Type B pancreatic cell (in vitro differentiated cells): ENCODE measurements around the gene SPSB4. TPM values are rescaled to one million over a fixed set of nuclear protein-coding genes. Genes with fewer than 3 reads are reported as not detected.

Source experiments
- DNase-seq: peaks from one replicate; pipeline ENCODE4 v3.0.0; 2021; ENCODE audit warnings: mixed read lengths; ENCODE audit not compliant: unreplicated experiment; ENCODE audit errors: extremely low spot score
- H3K27ac Mint-ChIP-seq: 2 replicates; pipeline ENCODE4 v1.8.0; 2021; ENCODE audit warnings: mild to moderate bottlenecking, mixed read lengths
- H3K27me3 Mint-ChIP-seq: 2 replicates; pipeline ENCODE4 v1.8.0; 2021; ENCODE audit warnings: mixed read lengths
- H3K36me3 Mint-ChIP-seq: 2 replicates; pipeline ENCODE4 v1.8.0; 2021; ENCODE audit warnings: mixed read lengths
- H3K4me1 Mint-ChIP-seq: one replicate; pipeline ENCODE4 v1.8.0; 2021; ENCODE audit warnings: mixed read lengths; ENCODE audit not compliant: unreplicated experiment
- H3K4me3 Mint-ChIP-seq: 2 replicates; pipeline ENCODE4 v1.8.0; 2021; ENCODE audit warnings: mild to moderate bottlenecking, mixed read lengths
- H3K9me3 Mint-ChIP-seq: 2 replicates; pipeline ENCODE4 v1.8.0; 2021; ENCODE audit warnings: mixed read lengths
- CTCF ChIP-seq: fragments of 200-600 bp; sonication (generic); conservative IDR thresholded peaks from 2 replicates; pipeline ENCODE4 v1.5.0; 2021; ENCODE audit warnings: antibody characterized with exemption, mild to moderate bottlenecking
- total RNA-seq: library from RNA; stranded (reverse); gene quantifications from 2 replicates; pipeline ENCODE4 v1.2.1, GENCODE V29; 2021; ENCODE audit warnings: low replicate concordance

Gene SPSB4
- total RNA-seq, 1 donor from 2014 or later, result 23.8 TPM

DNA sequence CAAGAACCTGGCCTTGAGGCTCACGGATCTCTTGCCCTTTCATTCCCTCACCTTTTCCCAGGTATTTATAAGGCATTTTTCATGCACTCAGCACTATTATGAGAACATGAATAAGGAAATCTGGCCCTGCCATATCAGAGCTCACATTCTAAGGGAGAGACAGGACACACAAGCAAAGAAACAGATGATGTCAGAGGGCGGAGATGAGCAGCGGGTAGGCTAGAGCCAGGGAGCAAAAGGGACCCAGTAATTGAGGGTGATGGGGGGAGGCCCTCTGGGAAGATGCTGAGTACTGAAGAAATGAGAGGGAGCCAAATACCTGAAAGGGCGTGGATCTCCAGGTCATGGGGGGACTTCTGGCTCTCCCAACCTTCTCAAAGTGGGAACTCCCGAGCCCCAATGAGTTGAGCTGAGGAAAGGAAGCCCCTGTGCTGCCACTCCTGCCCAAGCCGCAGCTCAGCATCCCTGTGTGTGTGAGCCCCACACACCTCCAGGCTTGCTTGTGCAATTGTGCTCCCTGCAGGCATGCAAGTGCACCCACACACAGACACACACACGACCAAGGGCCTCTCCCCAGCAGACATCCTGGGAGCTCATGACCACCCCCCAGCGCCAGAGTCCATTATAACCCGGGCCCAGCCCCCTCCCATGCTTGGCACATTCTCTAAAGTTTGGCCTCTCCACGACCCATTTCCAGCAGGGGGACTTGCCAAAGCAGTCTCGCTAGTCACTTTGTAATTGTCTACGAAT is 99.1 kb downstream of the SPSB4 start:
- Mint-ChIP-seq H3K36me3 (no peaks in the 10 kb centered on the region), H3K4me1 (peaks cover 5% of the 10 kb centered on the region), H3K27me3 (no peaks in the 10 kb centered on the region), H3K9me3 (no peaks in the 10 kb centered on the region), H3K27ac (no peak overlapping the region), H3K4me3 (no peak overlapping the region)
- TF ChIP-seq CTCF, result no peak
- DNase-seq, result no peak

GRCh38 chr3:141150931-141151330 is 99.8 kb downstream of the SPSB4 start:
- Mint-ChIP-seq H3K36me3 (no peaks in the 10 kb centered on the region), H3K27ac (no peak overlapping the region), H3K4me1 (peaks cover 5% of the 10 kb centered on the region), H3K4me3 (no peak overlapping the region), H3K27me3 (no peaks in the 10 kb centered on the region), H3K9me3 (no peaks in the 10 kb centered on the region)
- no peak for TF ChIP-seq CTCF
- no peak for DNase-seq

DNA sequence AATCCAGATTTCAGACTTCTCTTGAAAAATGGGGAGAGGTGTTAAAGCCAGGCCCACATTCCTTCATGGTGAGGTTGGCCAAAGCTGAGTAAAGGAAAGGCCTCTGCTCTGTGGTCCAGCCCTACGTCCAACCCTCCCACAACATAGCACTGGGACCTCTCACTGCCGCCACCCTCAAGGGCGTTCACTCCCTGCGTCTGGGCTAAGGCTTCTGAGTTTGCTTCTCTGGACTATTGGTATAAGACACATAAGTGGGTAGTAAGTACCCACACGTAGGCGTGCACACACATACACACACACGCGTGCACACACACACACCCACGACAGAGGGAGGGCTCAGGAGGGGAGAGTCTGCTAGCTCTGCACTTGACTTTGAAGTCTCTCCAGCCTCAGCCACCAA is 100.3 kb downstream of the SPSB4 start:
- TF ChIP-seq CTCF, result no peak
- H3K27me3 Mint-ChIP-seq, result no peaks in the 10 kb centered on the region
- H3K9me3 Mint-ChIP-seq, result no peaks in the 10 kb centered on the region
- DNase-seq, result no peak
- no peaks in the 10 kb centered on the region for H3K36me3 Mint-ChIP-seq
- H3K27ac Mint-ChIP-seq, result no peak overlapping the region
- H3K4me3 Mint-ChIP-seq, result no peak overlapping the region
- H3K4me1 Mint-ChIP-seq, result peaks cover 5% of the 10 kb centered on the region

- TF ChIP-seq CTCF, result no peak
- no peak for DNase-seq
- no peaks in the 10 kb centered on the region for H3K36me3 Mint-ChIP-seq
- H3K4me3 Mint-ChIP-seq, result no peak overlapping the region
- no peak overlapping the region for H3K27ac Mint-ChIP-seq
- no peaks in the 10 kb centered on the region for H3K9me3 Mint-ChIP-seq
- peaks cover 5% of the 10 kb centered on the region for H3K4me1 Mint-ChIP-seq
- no peaks in the 10 kb centered on the region for H3K27me3 Mint-ChIP-seq
These were observed 101.0 kb downstream of the SPSB4 start for GRCh38 chr3:141152130-141152529.

GRCh38 chr3:141152801-141153678 is 101.9 kb downstream of the SPSB4 start:
- no peak for TF ChIP-seq CTCF
- Mint-ChIP-seq H3K27me3 (no peaks in the 10 kb centered on the region), H3K27ac (no peak overlapping the region), H3K4me1 (peaks cover 5% of the 10 kb centered on the region), H3K9me3 (no peaks in the 10 kb centered on the region), H3K36me3 (no peaks in the 10 kb centered on the region), H3K4me3 (no peak overlapping the region)
- DNase-seq, result no peak
